ENCODE measurements around the gene STX7.
"Not testable (repeated sequence)": the region's sequence is repeated elsewhere in the genome, so short reads cannot be mapped to it uniquely, and the experiment has no call there.

STX7 gene

GRCh38 chr6:132512638-132513632 is at the start of gene STX7:
STX7 (minus strand) TSS chr6:132513116; CDS start chr6:132503530, 9,586 bp downstream.
- H3K4me3 Mint-ChIP-seq, result peak within 1 kb of the TSS; percentile 93 to 94
- ATAC-seq, result peak; percentile 96
- peak within 1 kb of the TSS; percentile 87 to 93 for H3K27ac Mint-ChIP-seq
- peaks cover 28% of the 10 kb centered on the region for H3K4me1 Mint-ChIP-seq
- H3K9me3 Mint-ChIP-seq, result no peaks in the 10 kb centered on the region
- DNase-seq, result peak; percentile 85 to 86
- peaks cover 17% of the 10 kb centered on the region for H3K27me3 Mint-ChIP-seq

GRCh38 chr6:132560087-132560486 is 47.2 kb upstream of the STX7 start:
- H3K27ac Mint-ChIP-seq, H3K9me3 Mint-ChIP-seq: not testable (repeated sequence)

GRCh38 chr6:132552372-132552771 is 39.5 kb upstream of the STX7 start, which contains the start of gene TAAR8:
TAAR8 (plus strand) TSS chr6:132552672; CDS start chr6:132552693, 21 bp downstream.
- DNase-seq (no peak), ATAC-seq (no peak)
- H3K27me3 Mint-ChIP-seq, result peaks cover 21% of the 10 kb centered on the region
- H3K9me3 Mint-ChIP-seq, result no peaks in the 10 kb centered on the region
- no peaks in the 10 kb centered on the region for H3K4me1 Mint-ChIP-seq
- no peak within 1 kb of the TSS for H3K27ac Mint-ChIP-seq
- no peak within 1 kb of the TSS for H3K4me3 Mint-ChIP-seq

More at GRCh38 chr6:132560087-132560486, 47.2 kb upstream of the STX7 start:
- H3K4me1 Mint-ChIP-seq, ATAC-seq, DNase-seq, H3K4me3 Mint-ChIP-seq: not testable (repeated sequence)
- peaks cover 19% of the 10 kb centered on the region for H3K27me3 Mint-ChIP-seq

- Mint-ChIP-seq H3K9me3 (no peaks in the 10 kb centered on the region), H3K27me3 (peaks cover 20% of the 10 kb centered on the region), H3K27ac (no peak overlapping the region), H3K4me1 (no peaks in the 10 kb centered on the region), H3K4me3 (no peak overlapping the region)
- peak; percentile 46 for ATAC-seq
- no peak for DNase-seq
These were observed 38.3 kb upstream of the STX7 start for GRCh38 chr6:132551214-132551613.

- DNase-seq, result no peak
- H3K27ac Mint-ChIP-seq, result no peak overlapping the region
- no peaks in the 10 kb centered on the region for H3K4me1 Mint-ChIP-seq
- no peak overlapping the region for H3K4me3 Mint-ChIP-seq
- no peak for ATAC-seq
- no peaks in the 10 kb centered on the region for H3K9me3 Mint-ChIP-seq
- H3K27me3 Mint-ChIP-seq, result peaks cover 20% of the 10 kb centered on the region
These were observed 36.0 kb upstream of the STX7 start for GRCh38 chr6:132548746-132549463.

GRCh38 chr6:132544826-132545225 is 31.9 kb upstream of the STX7 start:
- no peak overlapping the region for H3K27ac Mint-ChIP-seq
- no peak overlapping the region for H3K4me3 Mint-ChIP-seq

GRCh38 chr6:132537977-132538376 is 25.1 kb upstream of the STX7 start, which contains the start of gene TAAR9:
TAAR9 (plus strand) TSS chr6:132538277; CDS start chr6:132538290, 13 bp downstream.
- DNase-seq, result no peak
- Mint-ChIP-seq H3K4me1 (no peaks in the 10 kb centered on the region), H3K4me3 (no peak within 1 kb of the TSS), H3K27ac (no peak within 1 kb of the TSS), H3K9me3 (no peaks in the 10 kb centered on the region), H3K27me3 (peaks cover 42% of the 10 kb centered on the region)
- ATAC-seq, result no peak

More at GRCh38 chr6:132544826-132545225, 31.9 kb upstream of the STX7 start:
- Mint-ChIP-seq H3K4me1 (no peaks in the 10 kb centered on the region), H3K9me3 (no peaks in the 10 kb centered on the region), H3K27me3 (peaks cover 23% of the 10 kb centered on the region)
- DNase-seq (no peak), ATAC-seq (no peak)

- Mint-ChIP-seq H3K4me1 (no peaks in the 10 kb centered on the region), H3K4me3 (no peak overlapping the region), H3K9me3 (no peaks in the 10 kb centered on the region), H3K27ac (no peak overlapping the region), H3K27me3 (peaks cover 42% of the 10 kb centered on the region)
- ATAC-seq, result no peak
- DNase-seq, result no peak
These were observed 24.2 kb upstream of the STX7 start for GRCh38 chr6:132537145-132537544.

- not testable (repeated sequence) for DNase-seq, H3K4me1 Mint-ChIP-seq
- H3K27me3 Mint-ChIP-seq, result peaks cover 33% of the 10 kb centered on the region
These were observed 21.6 kb upstream of the STX7 start for GRCh38 chr6:132534546-132534945.

GRCh38 chr6:132530293-132530974 is 17.5 kb upstream of the STX7 start:
- no peaks in the 10 kb centered on the region for H3K9me3 Mint-ChIP-seq
- H3K4me1 Mint-ChIP-seq, result no peaks in the 10 kb centered on the region
- DNase-seq, result peak; percentile 55 to 56
- no peak overlapping the region for H3K27ac Mint-ChIP-seq
- peaks cover 18% of the 10 kb centered on the region for H3K27me3 Mint-ChIP-seq
- peak; percentile 69 for ATAC-seq
- peak overlapping the region; percentile 42 to 58 for H3K4me3 Mint-ChIP-seq

More at GRCh38 chr6:132534546-132534945, 21.6 kb upstream of the STX7 start:
- not testable (repeated sequence) for H3K4me3 Mint-ChIP-seq, H3K27ac Mint-ChIP-seq, H3K9me3 Mint-ChIP-seq, ATAC-seq

GRCh38 chr6:132527791-132528190 is 14.9 kb upstream of the STX7 start:
- Mint-ChIP-seq H3K4me1 (no peaks in the 10 kb centered on the region), H3K9me3 (no peaks in the 10 kb centered on the region), H3K4me3 (no peak overlapping the region), H3K27me3 (peaks cover 39% of the 10 kb centered on the region), H3K27ac (no peak overlapping the region)
- ATAC-seq, result no peak
- no peak for DNase-seq

- H3K4me1 Mint-ChIP-seq, result no peaks in the 10 kb centered on the region
- no peaks in the 10 kb centered on the region for H3K9me3 Mint-ChIP-seq
These were observed 13.5 kb upstream of the STX7 start for GRCh38 chr6:132526461-132526860.

GRCh38 chr6:132525866-132526265 is 12.9 kb upstream of the STX7 start:
- H3K27ac Mint-ChIP-seq, result no peak overlapping the region
- H3K27me3 Mint-ChIP-seq, result peaks cover 45% of the 10 kb centered on the region
- ATAC-seq, result no peak
- no peak for DNase-seq
- H3K9me3 Mint-ChIP-seq, result no peaks in the 10 kb centered on the region
- no peak overlapping the region for H3K4me3 Mint-ChIP-seq
- no peaks in the 10 kb centered on the region for H3K4me1 Mint-ChIP-seq

More at GRCh38 chr6:132526461-132526860, 13.5 kb upstream of the STX7 start:
- Mint-ChIP-seq H3K27ac (no peak overlapping the region), H3K4me3 (no peak overlapping the region), H3K27me3 (peaks cover 45% of the 10 kb centered on the region)
- ATAC-seq (no peak), DNase-seq (no peak)

GRCh38 chr6:132524646-132525045 is 11.7 kb upstream of the STX7 start:
- no peaks in the 10 kb centered on the region for H3K9me3 Mint-ChIP-seq
- peaks cover 52% of the 10 kb centered on the region for H3K27me3 Mint-ChIP-seq
- ATAC-seq, result no peak

GRCh38 chr6:132520953-132521352 is 8.0 kb upstream of the STX7 start:
- DNase-seq (no peak), ATAC-seq (no peak)
- H3K4me3 Mint-ChIP-seq, result no peak overlapping the region
- no peak overlapping the region for H3K27ac Mint-ChIP-seq
- peaks cover 45% of the 10 kb centered on the region for H3K27me3 Mint-ChIP-seq
- no peaks in the 10 kb centered on the region for H3K9me3 Mint-ChIP-seq
- no peaks in the 10 kb centered on the region for H3K4me1 Mint-ChIP-seq

More at GRCh38 chr6:132524646-132525045, 11.7 kb upstream of the STX7 start:
- DNase-seq, result no peak
- Mint-ChIP-seq H3K4me1 (no peaks in the 10 kb centered on the region), H3K4me3 (no peak overlapping the region), H3K27ac (peak overlapping the region in 1 of 2 donors; percentile 44)
